ENCODE measurements around the gene UBE2G1.

DNA sequence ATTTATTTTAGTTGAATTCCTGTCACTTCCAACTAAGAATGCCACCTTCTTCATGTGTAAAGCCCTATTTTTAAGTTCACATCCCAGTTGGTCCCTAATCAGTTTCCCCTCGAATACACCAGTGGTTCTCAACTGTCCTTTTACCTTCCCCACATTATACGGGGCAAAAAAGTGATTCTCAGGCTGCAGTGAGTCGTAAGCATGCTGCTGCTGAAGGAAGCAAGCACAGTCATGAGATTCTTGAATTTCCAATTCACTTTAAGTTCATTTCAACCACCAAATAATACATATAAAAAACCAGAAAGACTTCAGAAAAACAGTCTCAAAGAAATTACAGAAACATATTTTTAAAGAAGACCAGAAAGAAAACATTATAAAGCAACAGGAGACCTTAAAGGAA lies 47.9 kb downstream of the UBE2G1 start:
- TF ChIP-seq, protein P1, sequence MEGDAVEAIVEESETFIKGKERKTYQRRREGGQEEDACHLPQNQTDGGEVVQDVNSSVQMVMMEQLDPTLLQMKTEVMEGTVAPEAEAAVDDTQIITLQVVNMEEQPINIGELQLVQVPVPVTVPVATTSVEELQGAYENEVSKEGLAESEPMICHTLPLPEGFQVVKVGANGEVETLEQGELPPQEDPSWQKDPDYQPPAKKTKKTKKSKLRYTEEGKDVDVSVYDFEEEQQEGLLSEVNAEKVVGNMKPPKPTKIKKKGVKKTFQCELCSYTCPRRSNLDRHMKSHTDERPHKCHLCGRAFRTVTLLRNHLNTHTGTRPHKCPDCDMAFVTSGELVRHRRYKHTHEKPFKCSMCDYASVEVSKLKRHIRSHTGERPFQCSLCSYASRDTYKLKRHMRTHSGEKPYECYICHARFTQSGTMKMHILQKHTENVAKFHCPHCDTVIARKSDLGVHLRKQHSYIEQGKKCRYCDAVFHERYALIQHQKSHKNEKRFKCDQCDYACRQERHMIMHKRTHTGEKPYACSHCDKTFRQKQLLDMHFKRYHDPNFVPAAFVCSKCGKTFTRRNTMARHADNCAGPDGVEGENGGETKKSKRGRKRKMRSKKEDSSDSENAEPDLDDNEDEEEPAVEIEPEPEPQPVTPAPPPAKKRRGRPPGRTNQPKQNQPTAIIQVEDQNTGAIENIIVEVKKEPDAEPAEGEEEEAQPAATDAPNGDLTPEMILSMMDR (IDR thresholded peaks at IDR 0.05), result no peak
- no peak for TF ChIP-seq POLR2AphosphoS5 (IDR thresholded peaks at IDR 0.05)
- no peak for TF ChIP-seq POLR2A (IDR thresholded peaks at IDR 0.05)

All from prostate gland (tissue), 2 donors.